ENCODE results near the gene PSKH1.
"Not testable (repeated sequence)": the region's sequence is repeated elsewhere in the genome, so short reads cannot be mapped to it uniquely, and the experiment has no call there.

Gene PSKH1

DNA sequence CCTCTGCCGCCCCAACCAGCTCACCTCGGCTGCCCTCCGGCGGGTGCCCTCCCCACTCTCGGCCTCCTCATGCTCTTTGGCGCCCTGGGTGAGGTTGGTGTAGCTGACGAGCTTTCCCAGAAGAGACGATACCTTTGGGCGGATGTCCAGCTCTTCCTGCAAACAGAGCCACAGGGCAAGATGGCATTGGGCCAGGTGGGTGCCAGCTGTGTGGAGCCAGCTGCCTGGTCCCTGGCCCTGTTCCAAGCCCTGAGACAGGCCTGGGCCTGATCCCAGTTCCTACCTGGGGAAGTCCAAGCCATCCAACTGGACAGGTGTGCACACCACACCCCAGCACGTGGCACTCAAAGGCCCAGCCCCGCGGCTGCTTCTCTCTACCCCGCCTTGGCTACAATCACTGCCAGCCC, 68.5 kb downstream of the PSKH1 start:
- no peak for DNase-seq (ENCODE audit: low spot score)

DNA sequence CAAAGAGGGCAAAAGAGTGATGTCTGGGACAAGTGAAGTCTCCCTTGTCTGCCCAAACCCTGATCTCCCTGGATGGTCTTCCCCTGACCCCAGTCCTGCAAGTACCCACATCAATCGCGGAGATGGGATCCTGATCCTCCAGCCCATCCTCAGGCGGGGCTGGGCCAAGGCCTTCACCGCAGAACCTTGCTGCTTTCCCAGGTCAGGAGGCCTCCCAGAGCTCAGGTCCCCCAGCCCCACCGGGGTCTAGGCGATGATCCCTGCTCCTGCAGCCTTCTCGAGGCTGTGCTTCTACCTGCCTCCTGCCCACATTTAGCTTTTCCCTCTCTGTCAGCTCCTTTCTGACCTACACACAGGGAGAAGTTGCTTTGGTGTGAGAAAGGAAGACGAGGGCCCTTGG, 69.1 kb downstream of the PSKH1 start:
- DNase-seq (ENCODE audit: low spot score) = no peak

DNA sequence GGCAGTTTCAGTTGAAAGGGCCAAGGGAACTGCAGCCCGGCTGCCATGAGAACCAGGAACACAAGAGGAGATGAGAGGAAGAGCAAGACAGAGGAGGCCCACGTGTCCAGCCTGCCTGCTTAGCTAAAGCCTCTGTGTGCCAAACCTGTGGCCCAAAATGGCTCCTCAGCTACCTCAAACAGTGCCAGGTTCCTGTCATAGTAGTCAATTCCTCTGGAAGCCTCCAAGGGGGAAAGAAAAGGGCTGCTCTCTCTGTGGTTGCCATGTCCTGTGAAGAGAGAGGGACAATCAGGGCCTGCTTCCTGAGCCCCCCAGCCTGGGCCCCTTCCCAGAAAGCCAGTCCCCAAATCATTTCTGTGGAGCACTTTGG, 70.2 kb downstream of the PSKH1 start:
- DNase-seq (ENCODE audit: low spot score) = no peak

DNA sequence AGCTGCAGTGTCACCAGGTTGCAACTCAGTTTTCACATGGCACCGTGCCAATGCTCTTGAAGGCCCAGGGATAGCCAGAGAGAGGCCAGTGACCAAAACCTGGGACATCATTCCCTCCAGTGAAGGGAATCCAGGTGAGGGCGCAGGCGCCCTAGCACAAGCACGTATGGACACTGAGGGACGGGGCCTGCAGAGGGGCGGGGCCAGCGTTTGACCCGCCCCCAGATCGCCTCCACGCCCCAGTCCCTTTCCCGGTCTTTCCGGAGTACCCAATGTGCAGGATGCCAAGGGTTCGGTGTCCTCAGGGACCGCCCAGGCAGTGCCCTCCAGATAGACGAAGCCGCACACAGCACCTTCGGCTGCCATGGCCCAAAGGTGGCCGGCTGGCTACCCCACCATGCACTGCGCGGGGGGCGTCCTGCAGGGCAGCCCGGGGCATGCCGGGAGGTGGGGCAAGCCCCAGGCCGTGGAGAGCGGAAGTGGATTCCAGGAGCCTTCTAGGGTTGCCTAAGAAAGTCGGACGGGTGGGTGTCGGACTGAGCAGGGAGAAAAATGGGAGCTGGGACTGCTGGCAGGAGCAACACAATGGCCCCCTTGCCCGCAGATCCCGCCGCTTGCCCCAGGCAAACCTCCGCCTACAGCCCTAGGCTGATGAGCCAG, 70.7 kb downstream of the PSKH1 start:
- no peak for DNase-seq (ENCODE audit: low spot score)

DNA sequence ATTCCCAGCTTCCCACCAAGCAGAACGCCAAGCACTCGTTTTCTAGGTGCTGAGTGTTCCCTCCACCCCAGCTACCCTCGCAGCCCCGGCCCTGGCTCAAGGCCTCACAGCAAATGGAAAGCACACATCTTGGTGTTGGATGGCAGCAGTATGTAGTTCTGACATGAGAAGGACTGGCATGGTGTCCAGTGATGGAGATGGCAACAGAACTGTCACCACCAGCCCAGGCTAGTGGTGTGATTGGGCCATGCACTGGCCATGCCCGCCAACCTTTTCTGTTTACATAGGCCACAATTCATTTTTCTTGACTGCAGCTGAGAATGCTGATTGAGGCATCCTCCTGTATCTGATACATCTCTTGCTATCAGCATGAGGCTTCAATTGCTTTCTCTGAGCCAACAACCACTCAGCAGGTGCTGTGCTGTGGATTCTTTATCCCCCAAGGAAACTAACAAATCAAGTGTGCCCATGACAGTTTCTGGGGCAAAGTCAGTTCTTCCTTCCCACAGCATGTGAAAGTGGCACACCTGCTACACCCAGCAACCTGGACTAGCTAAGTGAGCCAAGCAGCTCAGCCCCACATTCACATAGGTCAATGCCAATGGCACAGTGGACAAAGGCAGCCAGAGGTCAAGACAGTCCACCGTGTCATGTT, 71.5 kb downstream of the PSKH1 start:
- no peak for DNase-seq (ENCODE audit: low spot score)

DNA sequence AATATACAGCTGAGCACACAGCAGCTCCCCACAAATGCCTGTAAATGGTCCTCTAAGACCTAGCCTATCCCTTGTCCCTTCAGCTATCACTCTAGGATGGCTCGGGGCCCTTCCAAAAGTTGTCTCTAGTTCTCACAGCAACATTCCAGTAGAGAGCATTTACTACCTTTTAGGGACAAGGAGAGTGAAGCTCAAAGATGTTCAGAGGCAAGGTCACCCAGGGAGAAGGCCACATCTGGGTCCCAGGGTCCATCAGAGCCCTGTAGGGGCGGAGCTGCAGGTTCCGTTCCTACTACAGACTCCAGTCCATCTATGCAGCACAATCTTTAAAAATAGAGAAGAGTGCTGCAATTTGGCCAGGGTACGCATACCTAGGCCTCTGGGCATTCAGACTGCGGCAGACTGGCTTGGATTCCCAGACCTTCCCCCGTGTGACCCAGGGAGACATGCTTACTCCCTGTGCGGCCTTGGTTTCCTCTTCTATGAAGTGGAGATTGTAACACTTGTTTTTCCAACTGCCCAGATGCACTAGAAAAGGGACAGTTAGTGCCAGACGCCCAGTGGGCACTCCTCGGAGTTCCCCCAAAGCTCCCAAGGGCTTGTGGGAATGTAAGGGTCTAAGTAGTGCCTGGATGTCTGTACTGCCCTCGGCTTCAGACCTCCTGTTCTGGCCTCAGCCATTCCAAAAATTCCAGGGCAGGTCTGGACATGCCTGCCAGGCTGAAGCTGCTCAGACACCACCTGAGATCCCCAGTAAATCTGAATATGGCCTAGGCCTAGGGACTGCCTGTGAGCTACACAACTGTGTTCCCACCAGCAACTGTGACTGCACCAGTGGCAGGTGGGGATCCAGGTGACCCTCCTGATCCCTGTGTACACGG, 72.9 kb downstream of the PSKH1 start:
- DNase-seq (ENCODE audit: low spot score) = no peak

DNA sequence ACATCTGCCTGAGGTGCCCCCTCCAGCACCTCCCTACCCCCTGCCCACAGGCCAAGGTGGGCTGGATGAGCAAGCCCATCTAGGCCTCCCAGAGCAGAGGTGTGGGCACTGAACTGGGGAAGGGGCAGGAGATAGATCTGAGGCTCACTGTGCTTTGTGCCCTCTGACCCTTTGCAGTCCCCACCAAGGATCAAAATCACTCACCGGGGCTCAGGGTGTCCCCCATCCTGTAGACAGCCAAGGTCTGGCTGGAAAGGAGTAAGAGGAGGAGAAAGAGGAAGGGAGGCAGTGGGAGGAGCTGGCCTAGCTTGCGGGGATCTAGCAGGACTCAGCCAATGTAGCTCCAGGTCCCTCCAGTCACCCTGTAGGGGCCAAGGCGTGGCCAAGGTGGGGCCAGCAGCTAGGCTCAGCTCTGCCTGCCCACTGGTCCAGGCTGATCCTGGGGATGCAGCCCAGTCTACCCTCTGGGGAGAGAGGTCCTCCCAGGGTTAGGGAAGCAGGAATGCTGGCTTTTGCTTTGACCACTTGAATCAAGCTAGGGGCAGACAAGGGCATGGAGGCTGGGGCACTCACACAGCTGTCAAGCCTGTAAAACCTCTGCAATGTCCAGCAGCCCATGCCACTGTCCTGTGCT, 73.6 kb downstream of the PSKH1 start:
- peak; percentile 77 for DNase-seq (ENCODE audit: low spot score)

DNA sequence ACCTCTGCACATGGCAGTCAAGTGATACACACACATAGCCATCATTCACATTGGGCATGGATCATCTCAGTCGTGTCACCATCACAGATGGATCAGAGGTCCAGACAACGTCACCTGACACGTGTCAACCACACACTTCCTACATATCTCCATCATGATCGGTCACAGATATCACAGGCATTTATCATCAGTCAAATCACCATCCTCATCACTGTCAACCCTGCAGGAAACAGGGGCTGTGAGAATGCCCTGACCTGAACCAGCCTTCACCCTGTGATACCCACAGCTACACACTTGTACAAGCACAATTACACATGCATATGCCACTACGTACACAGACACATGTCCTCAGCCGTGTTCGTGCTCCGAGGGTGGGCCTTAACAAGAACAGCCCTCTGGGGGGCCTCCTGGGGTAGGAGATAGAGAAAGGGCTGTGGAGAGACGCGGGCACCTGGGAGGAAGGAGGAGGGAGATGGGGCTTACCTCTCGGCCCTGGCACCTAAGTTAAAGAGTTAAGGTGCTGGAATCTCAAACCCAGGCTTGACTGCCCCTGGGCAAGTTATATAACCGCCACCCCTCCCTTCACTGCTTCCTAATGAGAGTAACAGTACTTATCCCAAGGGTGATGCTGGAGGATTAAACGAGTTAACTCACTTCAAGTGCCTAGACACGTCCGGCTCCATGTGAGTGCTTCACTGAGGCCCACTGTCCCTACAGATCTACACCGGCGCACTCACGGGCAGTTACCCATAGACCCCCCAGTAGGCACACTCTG, 74.3 kb downstream of the PSKH1 start:
- DNase-seq (ENCODE audit: low spot score) = peak; percentile 49

DNA sequence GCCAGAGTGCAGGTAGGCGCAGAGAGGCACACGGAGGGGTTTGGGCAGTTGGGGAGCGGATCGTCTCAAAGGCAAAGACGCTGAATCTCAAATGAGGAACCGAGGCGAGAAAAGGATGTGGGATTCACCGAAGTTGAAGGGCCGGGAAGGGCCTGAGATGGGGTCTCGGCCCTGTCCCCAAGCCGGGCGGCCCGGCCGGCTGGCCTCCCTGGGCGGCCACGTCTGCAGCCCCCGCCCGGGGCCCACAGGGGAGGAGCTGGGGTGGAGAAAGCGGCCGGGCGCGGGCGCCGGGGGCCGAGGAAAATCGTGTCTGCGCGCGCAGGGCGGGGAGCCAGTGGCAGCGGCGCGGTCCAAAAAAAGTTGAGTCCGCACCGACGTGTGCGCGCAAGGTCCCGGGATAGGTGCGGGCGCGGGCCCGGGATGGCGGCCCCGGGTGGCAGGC, 74.9 kb downstream of the PSKH1 start:
- DNase-seq (ENCODE audit: low spot score) = peak; percentile 70

DNA sequence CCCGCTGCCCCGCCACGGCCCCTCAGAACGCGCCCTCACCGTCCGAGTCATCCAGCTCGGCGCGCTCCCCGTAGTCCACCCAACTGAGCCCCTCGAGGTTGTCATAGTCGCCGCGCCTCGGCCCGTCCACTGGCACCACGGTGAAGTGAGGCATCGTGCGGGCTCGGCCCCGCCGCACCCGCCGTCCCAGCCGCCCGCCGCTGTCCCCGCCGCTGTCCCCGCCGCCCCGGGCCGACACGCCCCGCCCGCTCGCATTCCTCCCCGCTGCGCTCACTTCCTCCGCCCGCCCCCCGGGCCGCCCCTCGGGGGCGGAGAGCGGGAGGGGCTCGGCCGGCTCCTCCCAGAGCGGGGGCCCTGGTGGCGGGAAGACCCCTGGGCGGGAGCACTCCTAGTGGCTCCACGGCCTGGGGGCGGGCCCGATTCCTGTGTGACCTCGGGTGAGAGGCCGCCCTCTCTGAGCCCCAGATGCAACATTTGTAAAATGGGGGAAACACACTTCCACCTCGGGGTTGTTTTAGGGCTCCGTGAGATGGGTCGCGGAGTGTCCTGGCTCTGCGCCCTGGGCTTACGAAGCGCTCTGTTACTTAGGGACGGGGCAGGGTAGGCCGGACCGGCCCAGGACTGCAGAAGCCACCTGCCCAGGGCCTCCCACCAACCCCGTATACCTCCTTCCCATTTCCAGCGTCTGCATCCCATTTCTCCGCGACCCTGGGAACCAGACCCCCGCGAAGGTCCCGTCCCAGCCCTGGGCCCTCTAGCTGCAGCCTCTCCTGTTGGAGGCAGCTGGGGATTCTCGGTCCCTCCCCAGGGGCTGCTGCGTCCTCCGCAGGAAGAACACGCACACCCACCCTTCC, 75.6 kb downstream of the PSKH1 start, which contains the start of gene SLC12A4:
SLC12A4 (minus strand) TSS at position 238 of the 854 bp plus-strand sequence; CDS start at position 154, 84 bp downstream.
- DNase-seq (ENCODE audit: low spot score) = peak; percentile 94

DNA sequence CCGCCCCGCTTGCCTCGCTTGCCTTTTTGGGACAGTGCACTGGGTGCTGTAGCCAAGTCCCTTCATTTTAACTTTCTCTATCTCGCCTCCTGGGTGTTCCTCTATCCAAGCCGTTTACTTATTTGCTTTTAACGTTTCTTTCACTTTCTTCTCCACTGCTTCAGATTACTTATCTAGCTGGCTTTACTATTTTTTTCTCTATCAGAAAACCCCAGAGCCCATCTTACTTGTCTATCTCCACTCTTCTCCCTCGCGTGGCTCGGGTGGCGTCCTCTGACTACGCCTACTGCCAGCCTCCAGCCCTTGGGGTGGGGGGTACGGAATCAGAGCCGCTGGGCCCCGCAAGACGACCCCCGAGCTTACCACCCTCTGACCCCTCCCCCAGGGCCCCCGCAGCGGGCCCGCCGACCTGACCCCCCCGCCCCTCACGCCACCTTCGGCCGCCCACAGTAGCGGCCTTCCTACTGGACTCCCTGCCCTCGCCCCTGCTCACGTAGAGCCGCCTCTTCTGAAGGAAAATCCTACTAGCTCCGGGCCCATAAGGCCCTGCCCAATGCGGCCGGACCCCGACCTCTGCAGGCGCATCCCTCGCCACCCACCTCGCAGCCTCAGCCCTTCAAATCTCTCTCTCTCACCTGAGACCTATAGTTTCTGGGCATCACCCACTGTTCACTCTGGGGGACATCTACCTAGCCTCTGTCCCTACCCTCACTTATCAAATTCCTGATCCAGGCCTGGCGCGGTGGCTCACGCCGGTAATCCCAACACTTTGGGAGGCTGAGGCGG, 76.4 kb downstream of the PSKH1 start:
- peak; percentile 43 for DNase-seq (ENCODE audit: low spot score)

DNA sequence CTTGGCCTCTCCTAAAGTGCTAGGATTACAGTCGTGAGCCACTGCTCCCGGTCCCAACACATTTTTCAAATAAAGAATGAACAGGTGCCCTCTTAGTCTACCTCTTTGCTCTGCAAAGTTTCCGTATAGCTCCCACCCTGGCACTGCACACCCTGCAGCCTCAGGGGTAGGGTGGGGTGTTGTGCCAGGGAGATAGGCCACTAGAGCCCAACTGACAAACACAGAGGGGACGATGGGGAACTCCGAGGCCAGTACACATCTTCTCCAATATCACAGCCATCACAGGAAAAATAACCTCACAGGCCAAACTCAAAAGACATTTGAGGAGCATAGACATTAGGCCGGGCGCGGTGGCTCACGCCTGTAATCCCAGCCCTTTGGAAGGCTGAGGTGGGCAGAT, 78.1 kb downstream of the PSKH1 start:
- no peak for DNase-seq (ENCODE audit: low spot score)

DNA sequence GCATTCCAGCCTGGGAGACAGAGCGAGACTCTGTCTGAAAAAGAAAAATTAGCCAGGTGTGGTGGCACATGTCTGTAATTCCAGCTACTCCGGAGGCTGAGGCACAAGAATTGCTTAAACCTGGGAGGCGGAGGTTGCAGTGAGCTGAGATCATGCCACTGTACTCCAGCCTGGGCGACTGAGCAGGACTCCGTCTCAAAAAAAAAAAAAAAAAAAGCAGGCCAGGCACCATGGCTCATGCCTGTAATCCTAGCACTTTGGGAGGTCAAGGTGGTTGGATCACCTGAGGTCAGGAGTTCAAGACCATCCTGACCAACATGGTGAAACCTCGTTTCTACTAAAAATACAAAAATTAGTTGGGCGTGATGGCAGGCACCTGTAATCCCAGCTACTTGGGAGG, 79.2 kb downstream of the PSKH1 start:
- not testable (repeated sequence) for DNase-seq (ENCODE audit: low spot score)

DNA sequence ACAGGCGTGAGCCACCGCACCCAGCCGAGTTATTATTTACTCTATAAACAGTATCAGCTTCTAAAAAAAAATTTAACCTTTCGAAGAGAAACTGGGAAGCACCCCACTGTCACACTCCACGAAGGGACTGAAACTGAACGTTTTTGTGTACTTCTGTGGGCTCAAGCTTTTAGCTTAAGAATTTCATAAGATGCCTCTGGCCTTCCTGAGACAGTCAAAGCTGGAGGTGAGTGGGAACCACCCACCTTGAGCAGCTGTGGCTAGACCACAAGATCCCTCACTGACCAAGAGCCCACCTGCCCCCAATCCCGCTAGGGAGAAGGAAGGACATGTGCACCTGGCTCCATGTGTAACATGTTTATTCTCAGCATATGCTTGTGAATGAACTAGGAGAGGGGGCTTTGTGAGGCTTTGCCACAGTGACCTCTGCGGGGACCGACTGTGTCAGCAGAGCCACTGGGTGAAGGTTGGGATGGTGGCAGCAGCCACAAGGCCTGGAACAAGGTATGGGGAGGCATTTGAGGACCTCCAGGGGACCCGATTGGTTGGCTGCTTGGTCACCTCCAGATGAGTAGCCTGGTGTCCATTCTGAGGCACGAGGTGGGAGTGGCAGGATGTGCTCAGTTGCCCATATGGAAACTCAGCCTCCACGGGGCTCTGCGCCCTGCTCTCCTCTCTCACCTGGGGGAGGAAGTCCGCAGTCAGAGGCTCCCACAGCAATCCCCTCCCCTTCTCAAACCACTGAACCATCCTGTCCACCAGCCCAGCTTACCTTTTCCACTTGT, 82.5 kb downstream of the PSKH1 start:
- DNase-seq (ENCODE audit: low spot score) = no peak

DNA sequence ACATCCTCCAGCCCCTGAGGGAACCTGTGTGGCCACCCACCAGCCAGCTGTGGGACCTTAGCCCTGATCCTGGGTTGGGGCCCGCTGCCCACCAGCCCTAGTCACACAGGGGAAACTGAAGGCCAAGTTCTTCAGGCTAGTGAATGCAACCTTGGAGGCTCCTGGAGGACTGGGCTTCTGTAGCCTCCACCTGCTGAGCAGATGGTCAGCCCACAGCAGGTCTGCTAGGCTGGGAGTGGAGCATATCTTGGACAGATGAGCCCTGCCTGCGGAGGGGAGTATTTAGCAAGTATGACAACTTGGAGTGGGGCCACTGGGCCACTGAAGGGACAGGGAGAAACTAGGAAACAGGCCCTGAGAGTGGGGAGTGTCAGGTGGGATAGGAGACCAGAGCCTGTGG, 83.2 kb downstream of the PSKH1 start:
- no peak for DNase-seq (ENCODE audit: low spot score)

DNA sequence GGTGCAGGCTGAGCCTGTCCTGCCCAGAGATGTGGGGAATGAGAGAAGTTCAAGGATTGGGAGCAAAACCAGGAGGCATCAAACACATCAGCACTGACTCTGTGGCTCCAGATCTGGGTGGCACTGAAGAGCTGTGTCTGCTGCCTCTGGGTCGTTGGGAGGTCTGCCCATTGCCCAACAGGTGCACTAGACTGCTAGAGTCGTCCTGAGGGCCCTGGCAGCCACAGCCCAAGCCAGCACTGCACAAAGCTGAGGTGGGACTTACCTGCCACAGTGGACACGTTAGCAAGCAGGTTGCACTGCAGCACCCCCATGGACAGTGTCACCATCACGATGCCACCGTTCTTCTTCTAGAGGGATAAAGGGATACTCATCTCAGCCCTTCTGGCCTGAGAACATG, 84.0 kb downstream of the PSKH1 start:
- no peak for DNase-seq (ENCODE audit: low spot score)

DNA sequence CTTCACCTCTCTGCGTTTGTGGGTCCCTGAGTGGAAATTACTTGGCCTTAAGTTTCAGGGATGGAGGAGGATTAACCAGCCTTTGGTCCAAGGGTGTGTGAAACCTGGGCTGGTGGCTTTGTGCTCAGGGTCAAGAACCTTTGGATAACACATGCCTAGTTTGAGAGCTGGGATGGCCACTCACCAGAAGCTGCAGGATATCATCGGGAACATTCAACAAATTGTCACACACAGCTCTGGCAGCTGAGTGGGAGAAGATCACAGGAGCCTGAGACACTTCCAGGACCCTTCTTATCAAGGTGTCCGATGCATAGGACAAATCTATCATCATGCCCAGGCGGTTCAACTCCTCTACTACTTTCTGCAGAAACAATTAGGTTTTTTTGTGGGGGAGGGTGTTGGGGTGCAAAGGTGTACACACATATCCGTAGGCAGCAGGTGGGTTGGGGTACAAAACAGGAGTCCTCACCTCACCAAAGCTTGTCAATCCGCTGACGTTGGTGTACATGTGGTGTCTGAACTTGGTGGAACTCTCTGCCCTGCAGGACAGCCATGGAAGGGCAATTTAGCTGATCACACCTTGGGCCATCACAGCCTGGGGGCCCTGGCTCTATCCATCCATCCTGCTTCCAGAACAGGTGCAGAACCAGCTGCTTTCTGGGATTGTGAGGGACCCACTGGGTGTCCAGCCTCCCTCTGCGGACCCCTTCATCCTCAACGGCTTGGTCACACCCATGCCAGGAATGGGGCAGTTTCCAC, 84.6 kb downstream of the PSKH1 start:
- DNase-seq (ENCODE audit: low spot score) = no peak
